GM21381 (cell line): ENCODE results near the gene USP51.
A peak's percentile ranks its signal among the peaks of the same experiment; 100 is the strongest.
"Not testable (repeated sequence)": the region's sequence is repeated elsewhere in the genome, so short reads cannot be mapped to it uniquely, and the experiment has no call there.

ENCODE experiments used
- ATAC-seq: cut with Tn5 transposase; IDR thresholded peaks from one replicate; pipeline ENCODE4 v1.9.1; 2021; ENCODE audit warnings: mild to moderate bottlenecking, moderate library complexity; ENCODE audit not compliant: unreplicated experiment

The USP51 gene

DNA sequence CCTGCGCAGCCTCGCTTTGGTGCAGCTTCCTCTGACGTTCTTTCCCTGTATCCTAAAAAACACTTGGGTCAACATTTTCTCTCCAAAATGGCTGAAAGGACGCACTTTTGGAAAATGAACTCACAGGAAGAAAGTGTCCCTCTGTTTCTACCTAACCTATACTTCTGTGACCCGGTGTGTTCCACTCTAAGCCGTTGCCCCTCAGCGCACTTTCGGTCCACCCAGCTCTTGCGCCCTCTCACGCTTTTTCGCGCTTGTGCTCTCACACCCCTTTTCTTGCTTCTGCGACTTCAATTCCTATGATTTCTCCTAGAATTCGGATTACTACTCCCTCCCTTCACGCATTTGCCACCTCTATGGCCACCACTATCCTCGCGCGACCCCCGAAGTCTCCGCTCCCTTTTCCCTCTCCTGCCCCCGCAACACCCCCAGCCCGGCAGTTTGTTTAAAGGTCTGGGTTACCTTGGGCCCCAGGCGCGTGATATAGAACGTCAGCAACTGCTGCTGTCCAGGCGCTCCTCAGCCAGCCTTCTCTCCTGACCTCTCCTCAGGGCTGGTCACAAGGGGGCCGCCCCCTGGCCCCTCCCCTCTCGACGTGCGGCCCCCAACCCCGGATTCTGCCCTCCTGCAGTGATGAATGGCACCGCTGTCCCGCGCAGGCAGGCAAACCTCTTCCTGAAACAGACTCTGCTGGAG is at the start of gene USP51:
Gene USP51, minus strand, starts transcription at position 535 of the 696 bp plus-strand sequence. CDS start 909 bp downstream, outside the sequence.
- peak; percentile 48 for ATAC-seq

DNA sequence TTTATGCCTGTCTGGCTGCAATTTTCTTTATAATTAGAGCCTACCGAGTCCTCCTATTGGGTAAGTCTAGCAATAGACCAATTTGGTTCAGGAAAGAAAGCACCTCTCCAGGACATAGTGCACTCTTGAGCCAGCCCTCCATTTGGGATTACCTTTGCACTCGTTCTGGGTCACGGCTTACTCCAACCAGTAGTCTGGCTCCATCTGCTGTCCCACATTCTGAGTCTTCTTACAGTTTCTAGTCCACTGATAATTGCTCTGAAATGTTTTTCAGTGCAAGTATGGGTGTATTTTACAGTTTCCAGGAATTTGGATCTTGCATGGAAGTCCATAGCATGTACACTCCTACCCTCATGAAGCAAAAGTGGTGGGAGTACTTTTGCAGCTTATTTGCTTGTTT is 34.8 kb upstream of the USP51 start:
- ATAC-seq: no peak

DNA sequence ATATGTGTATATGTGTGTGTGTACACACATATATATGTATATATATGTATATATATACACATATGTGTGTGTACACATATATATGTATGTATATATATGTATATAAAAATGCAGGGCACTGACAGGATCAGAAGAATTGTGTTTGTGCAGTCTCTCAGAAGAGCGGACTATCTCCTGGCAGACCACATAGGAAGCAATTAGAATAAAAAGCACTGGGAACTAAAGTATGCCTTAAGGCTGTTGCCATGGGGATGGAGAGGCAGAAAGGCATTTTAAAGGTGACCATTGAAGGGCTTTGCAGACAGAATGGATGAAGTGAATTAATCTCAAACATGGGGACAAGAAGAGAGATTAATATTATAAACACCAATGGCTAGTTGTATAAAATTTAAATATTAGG is 33.7 kb upstream of the USP51 start:
- no peak for ATAC-seq

DNA sequence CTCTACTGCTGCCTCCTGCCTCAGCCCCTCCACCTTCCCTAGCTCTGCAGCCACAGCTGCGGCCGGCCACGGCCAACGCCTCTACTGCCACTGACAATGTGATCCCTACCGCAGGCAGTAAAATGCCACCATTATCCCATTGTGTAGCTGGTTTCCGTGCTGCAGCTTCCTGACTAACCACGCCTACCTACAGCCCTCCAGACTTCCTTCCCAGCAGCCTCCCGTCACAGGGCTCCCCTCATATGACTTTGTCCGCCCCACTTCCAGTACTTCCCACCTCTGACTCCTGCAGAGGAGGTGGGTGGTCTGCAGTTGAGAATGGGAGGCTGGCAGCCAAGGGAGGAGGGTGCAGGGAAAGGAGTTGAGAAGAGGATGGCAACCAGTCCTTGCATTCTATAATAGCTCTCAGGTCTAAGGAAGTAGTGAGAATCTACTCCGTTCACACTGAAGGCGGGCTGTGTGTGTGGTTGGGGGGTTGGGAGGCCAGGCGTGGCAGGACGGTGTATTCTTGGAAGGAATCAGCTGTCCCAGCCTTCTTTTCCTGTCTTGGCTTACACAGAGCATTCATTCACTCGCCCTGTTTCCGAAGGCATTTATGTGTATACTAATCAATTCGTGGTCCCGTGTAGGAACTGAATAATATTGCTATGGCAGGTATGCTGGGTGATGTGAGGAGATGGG is 33.1 kb upstream of the USP51 start:
- ATAC-seq: no peak

DNA sequence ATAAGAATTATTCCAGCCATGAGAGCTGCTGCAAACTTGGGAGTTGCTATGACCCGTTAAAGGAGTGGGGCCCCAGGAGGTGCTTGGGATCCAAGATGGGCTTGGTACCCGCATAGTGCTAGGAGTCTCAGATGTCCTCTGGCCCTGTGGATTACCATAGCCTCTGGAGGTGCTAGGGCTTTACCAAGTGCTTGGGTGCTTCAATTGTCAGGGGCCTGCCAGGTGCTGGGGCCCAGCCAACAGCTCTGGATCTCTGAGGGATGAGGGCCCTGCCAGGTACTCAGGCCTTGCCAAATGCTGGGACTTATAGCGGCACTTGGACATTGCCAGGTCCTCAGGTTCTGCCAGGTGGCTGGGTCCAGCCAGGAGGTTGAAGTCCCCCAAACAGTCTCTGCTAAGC is 32.0 kb upstream of the USP51 start:
- no peak for ATAC-seq

DNA sequence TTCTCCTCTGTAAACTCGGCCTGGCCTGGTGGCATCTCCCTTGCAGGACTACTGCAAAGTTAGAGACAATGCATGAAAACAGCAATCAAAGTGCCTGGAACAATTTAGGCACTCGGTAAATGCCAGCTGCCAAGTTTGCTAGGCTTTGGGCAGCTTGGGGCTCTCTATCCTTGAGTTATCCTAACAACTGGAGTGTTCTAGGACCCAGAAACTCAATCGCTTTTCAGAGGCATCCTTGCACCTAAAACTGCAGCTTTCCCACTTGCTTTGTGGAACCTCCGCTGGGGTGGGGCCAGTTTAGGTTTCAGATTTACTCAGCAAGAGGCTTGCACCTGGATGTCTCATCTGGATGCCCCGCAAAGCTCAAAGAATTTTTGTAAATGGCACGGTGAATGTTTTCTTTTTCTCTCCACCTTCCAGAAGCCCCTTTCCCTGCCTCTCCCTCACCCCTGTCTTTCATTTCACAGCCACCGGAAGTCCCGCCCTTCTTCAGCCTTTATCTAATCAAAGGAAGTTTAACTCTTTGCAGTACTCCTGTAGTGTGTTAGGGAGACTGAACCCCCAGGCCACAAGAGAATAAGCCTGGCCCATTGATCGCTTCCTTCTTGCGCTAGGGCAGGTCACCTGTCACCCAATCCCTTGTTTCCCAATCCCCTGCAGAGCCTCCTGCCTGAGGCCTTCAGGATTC is 27.3 kb upstream of the USP51 start:
- ATAC-seq: not testable (repeated sequence)

DNA sequence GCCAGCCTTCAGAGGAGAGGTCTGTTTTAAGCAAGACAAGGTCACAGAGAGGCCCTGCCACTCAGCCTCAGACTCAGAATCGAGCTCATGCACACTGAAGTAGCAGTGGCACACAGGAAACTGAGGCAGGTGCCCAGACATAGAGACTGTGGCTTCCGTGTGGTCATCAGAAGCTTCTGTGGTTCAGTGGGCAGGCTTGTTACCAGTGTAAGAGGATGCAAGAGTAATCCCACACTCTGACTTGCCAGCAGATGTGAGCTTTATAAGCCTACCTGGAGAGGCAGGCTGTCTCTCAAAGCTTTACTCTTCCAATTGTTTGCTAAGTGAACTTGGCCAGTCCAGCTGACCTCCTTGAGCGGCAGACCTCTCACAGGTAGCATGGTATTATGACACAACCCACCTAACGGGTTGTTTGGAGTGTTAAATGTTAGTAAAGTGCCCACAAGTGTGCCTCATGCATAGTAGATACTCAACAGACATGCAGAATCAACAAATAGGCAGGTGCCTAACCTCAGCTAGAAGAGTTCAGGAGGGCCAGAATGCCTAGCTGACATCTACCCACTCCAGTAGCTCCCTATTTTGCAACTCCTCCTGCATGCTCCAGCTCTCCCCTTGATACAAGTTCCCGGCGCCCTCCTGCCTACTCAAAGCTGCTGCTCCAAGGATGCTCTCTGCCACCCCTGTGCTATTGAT is 23.5 kb upstream of the USP51 start:
- ATAC-seq: not testable (repeated sequence)

DNA sequence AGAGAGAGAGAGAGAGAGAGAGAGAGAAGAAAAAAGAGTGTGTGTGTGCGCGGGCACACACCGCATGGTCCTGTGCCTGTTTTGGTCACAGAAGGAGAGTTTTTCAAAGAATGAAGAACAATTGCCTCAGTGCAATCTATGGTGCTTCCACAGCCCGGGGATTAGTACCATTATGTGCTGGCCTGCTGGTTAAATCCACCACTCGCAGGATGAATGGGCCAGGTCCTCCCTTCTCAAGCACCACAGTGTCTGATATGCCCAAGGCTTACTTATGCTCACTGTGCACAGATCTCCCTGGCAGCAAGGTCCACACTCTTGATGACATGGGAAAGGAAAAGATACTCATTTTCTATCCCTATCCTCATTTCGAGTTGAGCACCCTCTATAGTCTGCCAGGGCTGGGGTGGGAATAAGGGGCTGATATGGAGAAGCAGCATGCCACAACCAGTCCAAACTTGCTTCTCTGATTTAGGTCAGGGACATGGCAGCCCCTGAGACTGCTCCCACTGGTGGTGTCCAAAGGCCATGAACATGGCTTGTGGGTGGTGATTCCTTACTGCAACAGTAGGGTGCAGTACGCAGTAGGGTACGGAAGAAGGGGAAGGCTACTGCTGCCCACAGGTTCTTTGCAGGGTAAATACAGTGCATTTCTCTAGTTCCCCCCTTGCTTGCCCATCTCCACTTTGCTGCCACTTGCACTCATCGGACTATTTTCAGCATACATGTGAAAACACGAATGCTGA is 18.9 kb upstream of the USP51 start:
- not testable (repeated sequence) for ATAC-seq

DNA sequence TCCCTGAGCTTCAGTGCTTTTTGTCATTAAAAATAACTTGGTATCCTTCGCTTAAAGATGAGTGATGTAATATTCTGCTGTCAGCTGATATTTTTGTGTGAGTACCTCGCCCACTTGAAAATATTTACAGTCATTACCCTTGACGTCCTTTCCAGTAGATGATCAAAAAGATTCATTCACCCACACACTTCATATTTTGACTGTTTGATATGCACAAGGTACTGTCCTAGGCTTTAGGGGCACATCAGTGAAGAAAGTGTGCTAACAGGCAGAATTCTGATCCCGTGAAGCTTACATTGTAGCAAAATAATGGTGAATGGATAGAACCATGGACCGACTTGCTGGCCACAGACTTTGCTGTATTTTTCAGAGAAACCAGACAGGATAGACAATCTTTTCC is 18.1 kb upstream of the USP51 start:
- ATAC-seq: not testable (repeated sequence)

DNA sequence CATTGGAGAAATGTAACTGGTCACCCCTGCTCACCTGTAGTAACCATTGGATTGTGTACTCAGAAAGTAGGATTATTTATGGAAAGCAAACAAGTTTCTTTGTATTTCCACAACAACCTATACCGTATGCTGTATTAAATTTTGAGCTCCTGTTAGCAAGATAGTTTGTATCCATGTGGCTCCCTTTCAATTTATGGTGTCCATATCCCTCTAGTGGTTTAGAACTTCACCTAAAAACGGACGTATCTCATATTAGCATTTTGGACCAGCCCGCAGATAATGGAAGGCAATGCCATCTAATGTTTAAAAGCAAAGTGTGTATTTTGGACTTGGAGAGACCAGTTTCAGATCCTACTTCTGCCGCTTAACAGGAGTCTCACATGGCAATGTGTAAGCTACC is 17.4 kb upstream of the USP51 start:
- ATAC-seq: not testable (repeated sequence)

DNA sequence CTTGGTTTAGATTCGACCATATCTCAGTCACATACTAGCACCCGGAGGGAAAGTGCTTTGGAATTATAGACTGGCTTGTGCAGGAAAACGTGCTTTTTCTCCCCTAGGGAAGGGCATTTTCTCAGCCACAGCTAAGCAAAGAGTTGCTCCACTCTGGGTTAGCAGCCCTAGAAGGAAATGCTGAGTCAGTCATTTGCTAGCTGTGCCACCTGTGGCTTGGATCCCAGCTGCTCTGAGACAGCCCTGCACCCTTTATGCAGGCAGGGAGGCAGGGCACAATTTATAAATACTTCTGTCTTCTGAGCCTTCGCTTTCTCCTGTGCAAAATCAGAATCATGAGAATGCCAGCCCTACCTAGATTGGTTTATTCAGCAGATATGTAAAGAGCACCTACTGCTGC is 1.3 kb upstream of the USP51 start:
- no peak for ATAC-seq

DNA sequence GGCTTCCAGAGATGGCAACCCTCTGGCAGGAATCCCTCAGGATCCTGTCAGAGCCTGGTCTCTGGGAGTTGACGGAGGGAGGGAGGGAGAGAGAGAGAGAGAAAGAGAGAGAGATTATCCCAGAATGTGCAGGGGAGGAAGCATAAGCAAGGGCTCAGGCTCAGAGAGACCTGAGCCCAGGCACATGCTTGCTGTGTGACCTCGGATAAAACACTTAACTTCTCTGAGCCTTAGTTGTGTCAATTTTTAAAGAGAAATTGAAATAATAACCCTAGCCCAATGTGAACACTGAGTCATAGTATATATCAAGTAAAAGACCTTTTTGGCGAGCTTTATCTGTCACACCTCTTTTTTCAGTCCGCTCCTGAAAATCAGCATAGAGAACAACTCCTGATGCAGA is 473 bp upstream of the USP51 start:
- no peak for ATAC-seq

DNA sequence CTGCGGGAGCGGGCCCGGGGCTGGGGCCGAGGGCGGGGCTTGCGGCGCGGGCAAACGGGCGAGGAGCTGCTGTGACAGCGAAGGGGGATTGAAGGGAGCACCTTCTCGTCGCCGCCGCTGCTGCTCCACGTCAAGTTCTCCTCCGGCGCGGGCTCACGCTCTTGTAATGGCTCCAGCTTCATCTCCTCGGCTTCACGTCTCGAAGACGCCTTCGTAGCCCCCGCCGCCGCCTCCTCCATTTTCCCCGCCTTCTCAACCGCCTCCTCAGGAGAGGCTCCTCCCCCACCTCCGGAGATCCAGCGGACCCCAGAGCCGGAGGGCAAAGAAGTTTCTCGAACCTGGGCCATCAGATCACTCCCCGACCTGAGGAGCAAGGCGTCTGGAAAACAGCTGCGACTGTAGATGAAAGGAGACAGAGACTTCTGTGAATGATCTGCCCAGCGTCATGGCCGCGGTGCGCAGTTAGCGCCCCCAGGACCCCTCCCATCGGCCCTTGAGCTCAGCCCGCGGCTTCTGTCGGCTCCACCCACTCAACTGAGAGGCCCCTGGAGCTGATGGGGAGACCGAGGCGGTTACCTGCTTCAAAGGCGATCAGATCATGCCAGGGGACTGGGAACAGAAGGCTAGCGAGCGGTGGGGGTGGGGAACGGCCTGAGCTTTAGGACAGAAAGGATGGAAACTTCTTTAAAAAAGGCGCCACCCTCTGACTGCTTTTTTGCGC is 895 bp downstream of the USP51 start:
- ATAC-seq: peak; percentile 63

DNA sequence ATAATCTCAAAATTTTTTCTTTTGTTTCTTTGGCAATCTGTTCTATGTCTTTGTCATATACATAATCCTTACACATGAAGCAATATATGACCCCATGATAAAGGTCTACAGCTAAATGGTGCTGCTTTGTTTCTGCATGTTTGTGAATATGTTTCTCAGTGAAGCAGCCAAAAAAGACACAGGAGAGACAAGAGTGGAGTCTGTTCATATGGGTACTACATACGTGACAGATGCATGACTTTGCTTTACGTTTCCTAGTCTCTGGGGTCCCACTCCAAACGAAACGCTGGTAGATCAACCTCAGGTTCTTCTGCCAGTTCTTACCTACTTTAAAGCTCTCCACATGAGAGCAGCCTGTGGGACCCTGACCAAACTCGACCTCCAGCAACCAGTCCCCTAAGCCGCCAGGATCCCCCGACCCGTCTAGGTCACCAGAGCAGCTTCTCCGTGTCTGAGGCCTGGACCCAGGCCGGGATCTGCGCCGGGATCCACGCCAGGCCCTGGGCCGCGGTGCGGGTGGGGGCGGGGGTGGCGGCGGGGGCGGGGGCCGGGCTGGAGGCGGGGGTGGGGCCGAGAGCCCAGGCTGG is 1.5 kb downstream of the USP51 start:
- ATAC-seq: no peak

DNA sequence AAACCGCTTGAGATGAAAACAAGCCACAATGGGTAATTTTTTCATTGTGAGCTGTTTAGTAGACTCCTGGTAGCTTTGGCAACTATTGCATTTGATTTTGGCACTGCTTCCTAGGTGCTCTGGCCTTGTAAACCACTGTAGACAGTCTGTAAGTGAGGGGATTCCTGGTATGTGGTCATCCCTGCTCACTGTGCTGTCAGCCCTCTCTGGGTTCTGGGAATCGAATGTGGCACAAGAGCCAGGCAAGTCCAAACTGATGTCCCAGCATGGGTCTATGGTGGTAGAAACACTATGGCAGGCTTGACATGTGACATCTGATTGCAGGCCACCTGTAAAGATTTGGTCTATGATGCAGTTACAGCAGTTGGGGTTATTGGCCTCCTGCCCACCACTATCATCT is 2.5 kb downstream of the USP51 start:
- ATAC-seq: no peak

DNA sequence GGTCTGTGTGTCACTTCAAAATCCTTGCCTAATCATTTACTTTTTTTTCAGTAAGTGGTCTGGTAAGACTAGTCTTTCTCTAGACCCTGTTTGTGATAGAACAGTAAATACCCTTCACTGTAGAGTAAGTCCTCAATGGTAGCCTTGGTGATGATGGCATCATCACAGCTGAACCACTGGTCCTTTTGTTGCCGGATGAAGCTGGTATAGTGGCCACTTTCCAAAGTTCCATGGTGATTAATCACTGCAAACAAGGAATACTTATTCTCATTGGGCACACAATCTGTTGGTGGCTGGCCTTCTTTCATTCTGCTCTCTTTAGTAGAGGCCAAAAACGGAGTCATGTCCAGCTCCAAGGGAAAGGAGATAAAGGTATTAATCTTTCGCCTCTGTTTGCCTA is 2.9 kb downstream of the USP51 start:
- ATAC-seq: no peak

DNA sequence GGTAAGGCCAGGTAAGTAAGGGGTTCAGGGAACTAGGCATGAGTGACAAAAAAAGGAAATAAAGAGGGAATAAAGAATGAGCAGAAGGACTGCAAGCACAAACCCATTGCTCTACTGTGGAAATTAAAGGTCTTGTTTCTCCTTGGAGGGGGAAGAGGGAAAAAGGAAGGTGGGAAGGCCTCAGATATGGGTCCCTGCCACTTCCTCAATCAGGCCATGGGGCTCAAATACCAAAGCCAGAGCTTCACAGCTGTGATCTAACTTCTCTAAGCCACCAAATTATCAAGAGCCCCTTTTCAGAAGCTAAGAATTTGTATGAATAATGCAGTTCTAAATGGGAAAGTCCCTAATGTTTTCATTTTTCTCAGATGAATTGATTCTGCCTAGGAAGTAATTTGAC is 4.7 kb downstream of the USP51 start:
- ATAC-seq: no peak

DNA sequence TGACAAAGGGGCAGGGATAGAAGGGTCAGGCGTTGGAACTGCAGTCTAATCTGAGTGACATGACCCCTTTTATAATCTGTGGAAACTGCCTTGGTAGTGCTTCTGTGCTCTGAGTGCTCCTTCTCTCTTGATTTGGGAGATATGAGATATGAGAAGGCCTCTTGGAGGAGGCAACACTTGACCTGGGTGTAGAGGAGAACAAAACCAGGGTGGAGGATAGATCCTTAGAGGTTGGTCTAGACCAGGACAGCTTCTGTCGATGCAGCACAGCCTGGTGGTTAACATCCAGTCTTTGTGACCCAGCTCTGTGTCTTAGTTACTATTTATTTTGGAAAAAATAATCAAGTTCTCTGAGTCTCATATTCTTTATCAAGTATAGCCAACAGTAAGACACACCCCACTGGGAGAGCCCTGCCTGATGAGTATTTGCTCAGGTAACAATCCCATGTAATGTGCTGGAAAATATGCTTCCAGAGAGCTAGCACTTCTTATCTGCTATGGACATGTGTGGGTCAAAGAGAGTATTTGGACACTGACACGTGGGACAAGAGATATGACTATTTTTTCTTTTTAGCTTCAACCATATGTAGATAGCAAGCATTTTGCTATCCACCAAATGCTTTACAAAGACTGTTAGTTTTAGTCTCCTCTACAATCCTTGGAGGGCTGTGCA is 9.1 kb downstream of the USP51 start:
- ATAC-seq: no peak

DNA sequence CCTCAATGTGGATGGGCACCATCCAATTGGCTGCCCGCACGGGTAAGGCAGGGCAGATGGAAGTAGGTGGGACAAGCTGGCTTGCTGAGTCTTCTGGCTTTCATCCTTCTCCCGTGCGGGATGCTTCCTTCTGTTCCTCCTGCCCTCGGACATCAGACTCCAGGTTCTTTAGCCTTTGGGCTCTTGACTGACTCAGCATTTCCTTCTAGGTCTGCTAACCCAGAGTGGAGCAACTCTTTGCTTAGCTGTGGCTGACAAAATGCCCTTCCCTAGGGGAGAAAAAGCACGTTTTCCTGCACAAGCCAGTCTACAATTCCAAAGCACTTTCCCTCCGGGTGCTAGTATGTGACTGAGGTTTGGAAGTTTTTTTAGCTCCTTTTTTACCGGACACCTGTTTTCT is 9.7 kb downstream of the USP51 start:
- ATAC-seq: not testable (repeated sequence)
